ENCODE measurements around the gene WWP2. TPM values are rescaled to one million over a fixed set of nuclear protein-coding genes. Genes with fewer than 3 reads are reported as not detected.
"Not testable (repeated sequence)": the region's sequence is repeated elsewhere in the genome, so short reads cannot be mapped to it uniquely, and the experiment has no call there.

The WWP2 gene
- polyA plus RNA-seq, 1 donor from 2014 or later: 11.9 TPM

GRCh38 chr16:69731280-69731679 lies 30.9 kb upstream of the WWP2 start:
- not testable (repeated sequence) for H3K27me3 ChIP-seq (ENCODE audit: insufficient read depth, low read depth, low read length); H3K9me2 ChIP-seq (ENCODE audit: insufficient read depth, low read length); H3K9me3 ChIP-seq (ENCODE audit: low read length); H2AFZ ChIP-seq (ENCODE audit: low read depth, low read length); H3K4me2 ChIP-seq (ENCODE audit: low read length); H3F3A ChIP-seq (ENCODE audit: insufficient read depth, low read length, poor library complexity, severe bottlenecking); H3K79me2 ChIP-seq (replicated peaks; ENCODE audit: insufficient read depth, low read length); H4K20me1 ChIP-seq (ENCODE audit: insufficient read depth); H3K9ac ChIP-seq (ENCODE audit: low read length); H3K4me3 ChIP-seq (ENCODE audit: low read length); H3K27ac ChIP-seq (ENCODE audit: low read length); H3K36me3 ChIP-seq (ENCODE audit: insufficient read depth, low read length)

GRCh38 chr16:69732101-69732500 lies 30.0 kb upstream of the WWP2 start:
- Histone ChIP-seq H3K79me2 (replicated peaks; ENCODE audit: insufficient read depth, low read length) (no peaks in the 10 kb centered on the region), H3K4me2 (ENCODE audit: low read length) (no peak overlapping the region), H3K9me2 (ENCODE audit: insufficient read depth, low read length) (no peaks in the 10 kb centered on the region), H3K9ac (ENCODE audit: low read length) (no peak overlapping the region), H3F3A (ENCODE audit: insufficient read depth, low read length, poor library complexity, severe bottlenecking) (no peaks in the 10 kb centered on the region), H4K20me1 (ENCODE audit: insufficient read depth) (no peaks in the 10 kb centered on the region), H2AFZ (ENCODE audit: low read depth, low read length) (no peak overlapping the region), H3K36me3 (ENCODE audit: insufficient read depth, low read length) (no peaks in the 10 kb centered on the region), H3K27me3 (ENCODE audit: insufficient read depth, low read depth, low read length) (no peaks in the 10 kb centered on the region), H3K4me3 (ENCODE audit: low read length) (no peak overlapping the region), H3K27ac (ENCODE audit: low read length) (no peak overlapping the region), H3K9me3 (ENCODE audit: low read length) (no peaks in the 10 kb centered on the region)
- TF ChIP-seq TAF1 (IDR thresholded peaks at IDR 0.05; ENCODE audit: low read depth): no peak
- no peak for TF ChIP-seq EP300 (conservative IDR thresholded peaks at IDR 0.05; ENCODE audit: poor library complexity, severe bottlenecking)
- TF ChIP-seq RAD21 (conservative IDR thresholded peaks at IDR 0.05): no peak
- no peak for TF ChIP-seq REST (IDR thresholded peaks at IDR 0.05; ENCODE audit: borderline replicate concordance)
- TF ChIP-seq CTCF (IDR thresholded peaks at IDR 0.05; ENCODE audit: poor library complexity, severe bottlenecking): no peak
- TF ChIP-seq MXI1 (conservative IDR thresholded peaks at IDR 0.05; ENCODE audit: poor library complexity, severe bottlenecking): no peak
- TF ChIP-seq POLR2AphosphoS5 (IDR thresholded peaks at IDR 0.05): no peak

DNA sequence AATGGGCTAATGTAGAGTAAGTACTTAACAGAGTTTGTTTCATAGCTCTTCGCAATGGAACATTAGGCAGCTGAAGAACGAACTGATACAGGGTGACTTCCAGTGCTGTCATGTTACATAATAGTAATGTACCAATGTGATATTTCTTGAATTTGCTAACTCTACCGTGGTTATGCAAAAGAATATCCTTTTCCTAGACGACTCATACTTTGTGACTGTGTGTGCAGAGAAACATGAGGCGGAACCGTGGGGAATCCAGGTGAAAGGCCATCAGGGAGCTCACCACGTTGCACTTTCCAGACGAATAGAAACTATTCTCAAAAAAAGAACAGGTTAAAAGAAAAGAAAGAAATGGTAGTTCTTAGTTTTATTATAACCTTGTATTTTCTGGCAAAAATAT lies 20.6 kb upstream of the WWP2 start:
- no peak overlapping the region for H2AFZ ChIP-seq (ENCODE audit: low read depth, low read length)
- H4K20me1 ChIP-seq (ENCODE audit: insufficient read depth): no peaks in the 10 kb centered on the region
- H3K36me3 ChIP-seq (ENCODE audit: insufficient read depth, low read length): no peaks in the 10 kb centered on the region
- H3K4me2 ChIP-seq (ENCODE audit: low read length): no peak overlapping the region
- no peaks in the 10 kb centered on the region for H3F3A ChIP-seq (ENCODE audit: insufficient read depth, low read length, poor library complexity, severe bottlenecking)
- no peaks in the 10 kb centered on the region for H3K79me2 ChIP-seq (replicated peaks; ENCODE audit: insufficient read depth, low read length)
- H3K9me3 ChIP-seq (ENCODE audit: low read length): no peaks in the 10 kb centered on the region
- H3K9ac ChIP-seq (ENCODE audit: low read length): no peak overlapping the region
- H3K27ac ChIP-seq (ENCODE audit: low read length): no peak overlapping the region
- H3K27me3 ChIP-seq (ENCODE audit: insufficient read depth, low read depth, low read length): no peaks in the 10 kb centered on the region
- H3K9me2 ChIP-seq (ENCODE audit: insufficient read depth, low read length): no peaks in the 10 kb centered on the region
- TF ChIP-seq CTCF (IDR thresholded peaks at IDR 0.05; ENCODE audit: poor library complexity, severe bottlenecking) (no peak), RAD21 (conservative IDR thresholded peaks at IDR 0.05) (no peak), TAF1 (IDR thresholded peaks at IDR 0.05; ENCODE audit: low read depth) (no peak), EZH2 (IDR thresholded peaks at IDR 0.05; ENCODE audit: borderline replicate concordance, insufficient read depth, low read length, poor library complexity, severe bottlenecking) (no peak), SMC3 (conservative IDR thresholded peaks at IDR 0.05; ENCODE audit: poor library complexity) (no peak), EP300 (conservative IDR thresholded peaks at IDR 0.05; ENCODE audit: poor library complexity, severe bottlenecking) (no peak), POLR2AphosphoS5 (IDR thresholded peaks at IDR 0.05) (no peak), REST (IDR thresholded peaks at IDR 0.05; ENCODE audit: borderline replicate concordance) (no peak), MXI1 (conservative IDR thresholded peaks at IDR 0.05; ENCODE audit: poor library complexity, severe bottlenecking) (no peak)
- H3K4me3 ChIP-seq (ENCODE audit: low read length): no peak overlapping the region
